WTC11 (cell line): ENCODE data around the gene NOL7.

Experiments used
- ESRRA ChIP-seq: sonication (generic); formaldehyde crosslinking; IDR thresholded peaks from 2 replicates; pipeline ENCODE4 v1.8.1; 2022; ENCODE audit warnings: mild to moderate bottlenecking, missing genetic modification reagents, borderline replicate concordance
- NR2C2 ChIP-seq: sonication (generic); formaldehyde crosslinking; IDR thresholded peaks from 2 replicates; pipeline ENCODE4 v1.8.0; 2022; ENCODE audit warnings: mild to moderate bottlenecking, missing genetic modification reagents
- TF ChIP-seq, protein P1 (sequence below): sonication (generic); formaldehyde crosslinking; IDR thresholded peaks from 2 replicates; pipeline ENCODE4 v1.8.0; 2022; ENCODE audit warnings: missing genetic modification reagents
- TF ChIP-seq, protein P2 (sequence below): fragments of 200-600 bp; IDR thresholded peaks from 2 replicates; pipeline ENCODE4 v1.8.0; 2022; ENCODE audit warnings: antibody characterized with exemption
- TF ChIP-seq, protein P3 (sequence below): sonication (generic); formaldehyde crosslinking; IDR thresholded peaks from 2 replicates; pipeline ENCODE4 v1.8.1; 2023; ENCODE audit warnings: mild to moderate bottlenecking, missing genetic modification reagents, moderate library complexity
- TF ChIP-seq, protein P4 (sequence below): sonication (generic); formaldehyde crosslinking; IDR thresholded peaks from 2 replicates; pipeline ENCODE4 v1.8.0; 2022; ENCODE audit warnings: mild to moderate bottlenecking, missing genetic modification reagents

DNA sequence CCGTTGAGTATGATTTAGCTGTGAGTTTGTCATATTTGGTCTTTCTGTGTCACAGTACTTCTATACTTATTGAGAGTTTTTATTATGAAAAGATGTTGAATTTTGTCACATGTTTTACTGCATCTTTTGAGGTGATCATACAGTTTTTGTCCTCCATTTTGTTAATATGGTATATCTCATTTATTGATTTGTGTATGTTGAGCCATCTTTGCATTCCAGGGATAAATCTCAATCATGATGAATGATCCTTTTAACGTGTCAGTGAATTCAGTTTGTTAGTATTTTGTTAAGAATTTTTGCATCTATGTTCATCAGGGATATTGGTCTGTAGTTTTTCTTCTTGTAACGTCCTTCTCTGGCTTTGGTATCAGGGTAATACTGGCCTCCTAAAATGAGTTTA lies 37.2 kb upstream of the NOL7 start:
- TF ChIP-seq ESRRA (CRISPR knock-in tag) = no peak
- TF ChIP-seq, protein P1, sequence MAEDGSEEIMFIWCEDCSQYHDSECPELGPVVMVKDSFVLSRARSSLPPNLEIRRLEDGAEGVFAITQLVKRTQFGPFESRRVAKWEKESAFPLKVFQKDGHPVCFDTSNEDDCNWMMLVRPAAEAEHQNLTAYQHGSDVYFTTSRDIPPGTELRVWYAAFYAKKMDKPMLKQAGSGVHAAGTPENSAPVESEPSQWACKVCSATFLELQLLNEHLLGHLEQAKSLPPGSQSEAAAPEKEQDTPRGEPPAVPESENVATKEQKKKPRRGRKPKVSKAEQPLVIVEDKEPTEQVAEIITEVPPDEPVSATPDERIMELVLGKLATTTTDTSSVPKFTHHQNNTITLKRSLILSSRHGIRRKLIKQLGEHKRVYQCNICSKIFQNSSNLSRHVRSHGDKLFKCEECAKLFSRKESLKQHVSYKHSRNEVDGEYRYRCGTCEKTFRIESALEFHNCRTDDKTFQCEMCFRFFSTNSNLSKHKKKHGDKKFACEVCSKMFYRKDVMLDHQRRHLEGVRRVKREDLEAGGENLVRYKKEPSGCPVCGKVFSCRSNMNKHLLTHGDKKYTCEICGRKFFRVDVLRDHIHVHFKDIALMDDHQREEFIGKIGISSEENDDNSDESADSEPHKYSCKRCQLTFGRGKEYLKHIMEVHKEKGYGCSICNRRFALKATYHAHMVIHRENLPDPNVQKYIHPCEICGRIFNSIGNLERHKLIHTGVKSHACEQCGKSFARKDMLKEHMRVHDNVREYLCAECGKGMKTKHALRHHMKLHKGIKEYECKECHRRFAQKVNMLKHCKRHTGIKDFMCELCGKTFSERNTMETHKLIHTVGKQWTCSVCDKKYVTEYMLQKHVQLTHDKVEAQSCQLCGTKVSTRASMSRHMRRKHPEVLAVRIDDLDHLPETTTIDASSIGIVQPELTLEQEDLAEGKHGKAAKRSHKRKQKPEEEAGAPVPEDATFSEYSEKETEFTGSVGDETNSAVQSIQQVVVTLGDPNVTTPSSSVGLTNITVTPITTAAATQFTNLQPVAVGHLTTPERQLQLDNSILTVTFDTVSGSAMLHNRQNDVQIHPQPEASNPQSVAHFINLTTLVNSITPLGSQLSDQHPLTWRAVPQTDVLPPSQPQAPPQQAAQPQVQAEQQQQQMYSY (CRISPR knock-in tag) = no peak
- TF ChIP-seq NR2C2 (CRISPR knock-in tag) = no peak
- TF ChIP-seq, protein P2, sequence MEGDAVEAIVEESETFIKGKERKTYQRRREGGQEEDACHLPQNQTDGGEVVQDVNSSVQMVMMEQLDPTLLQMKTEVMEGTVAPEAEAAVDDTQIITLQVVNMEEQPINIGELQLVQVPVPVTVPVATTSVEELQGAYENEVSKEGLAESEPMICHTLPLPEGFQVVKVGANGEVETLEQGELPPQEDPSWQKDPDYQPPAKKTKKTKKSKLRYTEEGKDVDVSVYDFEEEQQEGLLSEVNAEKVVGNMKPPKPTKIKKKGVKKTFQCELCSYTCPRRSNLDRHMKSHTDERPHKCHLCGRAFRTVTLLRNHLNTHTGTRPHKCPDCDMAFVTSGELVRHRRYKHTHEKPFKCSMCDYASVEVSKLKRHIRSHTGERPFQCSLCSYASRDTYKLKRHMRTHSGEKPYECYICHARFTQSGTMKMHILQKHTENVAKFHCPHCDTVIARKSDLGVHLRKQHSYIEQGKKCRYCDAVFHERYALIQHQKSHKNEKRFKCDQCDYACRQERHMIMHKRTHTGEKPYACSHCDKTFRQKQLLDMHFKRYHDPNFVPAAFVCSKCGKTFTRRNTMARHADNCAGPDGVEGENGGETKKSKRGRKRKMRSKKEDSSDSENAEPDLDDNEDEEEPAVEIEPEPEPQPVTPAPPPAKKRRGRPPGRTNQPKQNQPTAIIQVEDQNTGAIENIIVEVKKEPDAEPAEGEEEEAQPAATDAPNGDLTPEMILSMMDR = no peak
- TF ChIP-seq, protein P3, sequence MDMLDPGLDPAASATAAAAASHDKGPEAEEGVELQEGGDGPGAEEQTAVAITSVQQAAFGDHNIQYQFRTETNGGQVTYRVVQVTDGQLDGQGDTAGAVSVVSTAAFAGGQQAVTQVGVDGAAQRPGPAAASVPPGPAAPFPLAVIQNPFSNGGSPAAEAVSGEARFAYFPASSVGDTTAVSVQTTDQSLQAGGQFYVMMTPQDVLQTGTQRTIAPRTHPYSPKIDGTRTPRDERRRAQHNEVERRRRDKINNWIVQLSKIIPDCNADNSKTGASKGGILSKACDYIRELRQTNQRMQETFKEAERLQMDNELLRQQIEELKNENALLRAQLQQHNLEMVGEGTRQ (CRISPR knock-in tag) = no peak
- TF ChIP-seq, protein P4, sequence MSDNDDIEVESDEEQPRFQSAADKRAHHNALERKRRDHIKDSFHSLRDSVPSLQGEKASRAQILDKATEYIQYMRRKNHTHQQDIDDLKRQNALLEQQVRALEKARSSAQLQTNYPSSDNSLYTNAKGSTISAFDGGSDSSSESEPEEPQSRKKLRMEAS (CRISPR knock-in tag) = no peak
